Measurements from ENCODE around the gene S100A14. TPM values are rescaled to one million over a fixed set of nuclear protein-coding genes. Genes with fewer than 3 reads are reported as not detected.
A peak's percentile ranks its signal among the peaks of the same experiment; 100 is the strongest.

Gene S100A14
- total RNA-seq, 1 experiment from 2014 or later: 624 TPM

GRCh38 chr1:153658400-153659174 is 42.5 kb upstream of the S100A14 start, which contains the start of gene SNAPIN:
SNAPIN (plus strand) TSS chr1:153658703; CDS start chr1:153658744, 41 bp downstream.
- DNase-seq: peak; percentile 93 to 95
- Histone ChIP-seq H3K36me3 (ENCODE audit: control insufficient read depth, insufficient read depth, low read length) (peaks cover 8% of the 10 kb centered on the region; the same call in 1 of the 2 replicates), H3K27me3 (replicated peaks; ENCODE audit: control insufficient read depth, insufficient read depth, low read length) (no peaks in the 10 kb centered on the region), H3K9me3 (no peaks in the 10 kb centered on the region), H3K4me3 (ENCODE audit: low read depth, low read length) (peak within 1 kb of the TSS; percentile 70), H3K4me1 (peaks cover 22% of the 10 kb centered on the region)
- CTCF ChIA-PET: no interaction called here
- POLR2A ChIA-PET: interaction anchor here (0.6 to 1.8 kb wide), 4 partner anchors 25 to 46 kb away, joined by 3 to 5 read pairs (median 4); partner anchors contain the start of genes CHTOP, S100A13 and S100A16
- no peak for TF ChIP-seq CTCF (IDR thresholded peaks at IDR 0.05; ENCODE audit: insufficient read depth in 1 of 2, low read depth in 1 of 2, low read length in 1 of 2, severe bottlenecking in 1 of 2, unreplicated experiment in 1 of 2)
- Mint-ChIP-seq H3K4me3 (ENCODE audit: unreplicated experiment) (peak within 1 kb of the TSS; percentile 97), H3K36me3 (ENCODE audit: insufficient read depth, unreplicated experiment) (peaks cover 14% of the 10 kb centered on the region), H3K27me3 (ENCODE audit: insufficient read depth, unreplicated experiment) (no peaks in the 10 kb centered on the region), H3K27ac (ENCODE audit: unreplicated experiment) (peak within 1 kb of the TSS; percentile 91), H3K4me1 (ENCODE audit: low read depth, unreplicated experiment) (peaks cover 16% of the 10 kb centered on the region), H3K9me3 (ENCODE audit: unreplicated experiment) (no peaks in the 10 kb centered on the region)
- intact Hi-C loops (cut with micrococcal nuclease; ENCODE audit: unreplicated experiment): loop anchor here (1.0 kb wide), 1 partner anchor 13 kb away; no protein-coding TSS in a partner anchor
- BruUV-seq (replicated peaks): no TSS peak

GRCh38 chr1:153655333-153655732 is 39.2 kb upstream of the S100A14 start:
- Histone ChIP-seq H3K9me3 (no peaks in the 10 kb centered on the region), H3K27me3 (replicated peaks; ENCODE audit: control insufficient read depth, insufficient read depth, low read length) (no peaks in the 10 kb centered on the region), H3K36me3 (ENCODE audit: control insufficient read depth, insufficient read depth, low read length) (no peaks in the 10 kb centered on the region; the same call in 1 of the 2 replicates), H3K4me1 (peaks cover 33% of the 10 kb centered on the region), H3K4me3 (ENCODE audit: low read depth, low read length) (no peak overlapping the region)
- Mint-ChIP-seq H3K27me3 (ENCODE audit: insufficient read depth, unreplicated experiment) (no peaks in the 10 kb centered on the region), H3K9me3 (ENCODE audit: unreplicated experiment) (no peaks in the 10 kb centered on the region), H3K36me3 (ENCODE audit: insufficient read depth, unreplicated experiment) (peaks cover 14% of the 10 kb centered on the region), H3K4me3 (ENCODE audit: unreplicated experiment) (no peak overlapping the region), H3K4me1 (ENCODE audit: low read depth, unreplicated experiment) (peaks cover 16% of the 10 kb centered on the region), H3K27ac (ENCODE audit: unreplicated experiment) (peak overlapping the region; percentile 51)
- peak; percentile 73 for DNase-seq
- POLR2A ChIA-PET: interaction anchor here (0.6 to 1.0 kb wide), 2 partner anchors 21 to 83 kb away, joined by 3 to 5 read pairs; partner anchors contain the start of gene CHTOP
- CTCF ChIA-PET: interaction anchor here (0.6 kb wide), 1 partner anchor 355 kb away, joined by 7 read pairs; no protein-coding TSS in a partner anchor
- TF ChIP-seq CTCF (IDR thresholded peaks at IDR 0.05; ENCODE audit: insufficient read depth in 1 of 2, low read depth in 1 of 2, low read length in 1 of 2, severe bottlenecking in 1 of 2, unreplicated experiment in 1 of 2): no peak
- intact Hi-C loops (cut with micrococcal nuclease; ENCODE audit: unreplicated experiment): no loop called here
- no TSS peak for BruUV-seq (replicated peaks)

GRCh38 chr1:153652805-153653500 is 36.8 kb upstream of the S100A14 start:
- Mint-ChIP-seq H3K27me3 (ENCODE audit: insufficient read depth, unreplicated experiment) (no peaks in the 10 kb centered on the region), H3K4me1 (ENCODE audit: low read depth, unreplicated experiment) (peaks cover 23% of the 10 kb centered on the region), H3K27ac (ENCODE audit: unreplicated experiment) (no peak overlapping the region), H3K4me3 (ENCODE audit: unreplicated experiment) (no peak overlapping the region), H3K9me3 (ENCODE audit: unreplicated experiment) (no peaks in the 10 kb centered on the region), H3K36me3 (ENCODE audit: insufficient read depth, unreplicated experiment) (peaks cover 21% of the 10 kb centered on the region)
- ChIA-PET CTCF (no interaction called here), POLR2A (no interaction called here)
- intact Hi-C loops (cut with micrococcal nuclease; ENCODE audit: unreplicated experiment): no loop called here
- DNase-seq: no peak
- BruUV-seq (replicated peaks): no TSS peak
- TF ChIP-seq CTCF (IDR thresholded peaks at IDR 0.05; ENCODE audit: insufficient read depth in 1 of 2, low read depth in 1 of 2, low read length in 1 of 2, severe bottlenecking in 1 of 2, unreplicated experiment in 1 of 2): no peak
- Histone ChIP-seq H3K4me1 (peaks cover 41% of the 10 kb centered on the region), H3K27me3 (replicated peaks; ENCODE audit: control insufficient read depth, insufficient read depth, low read length) (no peaks in the 10 kb centered on the region), H3K36me3 (ENCODE audit: control insufficient read depth, insufficient read depth, low read length) (no peaks in the 10 kb centered on the region; the same call in 1 of the 2 replicates), H3K4me3 (ENCODE audit: low read depth, low read length) (no peak overlapping the region), H3K9me3 (no peaks in the 10 kb centered on the region)

Data from Caco-2 (cell line).